ENCODE results near the gene TRPT1. TPM values are rescaled to one million over a fixed set of nuclear protein-coding genes. Genes with fewer than 3 reads are reported as not detected.

The TRPT1 gene
- total and polyA plus RNA-seq, 9 of the 15 experiments (the other 6 are each of a cell fraction or from before 2014, with no cell fraction given) = 4.6 to 41.7 (median 23.1) TPM

- no peak for TF ChIP-seq ZNF512 (tag; IDR thresholded peaks at IDR 0.05)
- peak; percentile 87 for TF ChIP-seq DEAF1 (CRISPR knock-in tag; IDR thresholded peaks at IDR 0.05)
- no peak for TF ChIP-seq ZNF140 (CRISPR knock-in tag; IDR thresholded peaks at IDR 0.05)
- TF ChIP-seq ZNF511 (CRISPR knock-in tag; IDR thresholded peaks at IDR 0.05) = no peak
- TF ChIP-seq ELK1 (CRISPR knock-in tag; IDR thresholded peaks at IDR 0.05) = no peak
- peak; percentile 82 for TF ChIP-seq SMAD1 (IDR thresholded peaks at IDR 0.05; ENCODE audit: low read depth, low read length, partially characterized antibody)
- TF ChIP-seq SRSF3 (IDR thresholded peaks at IDR 0.05; ENCODE audit: insufficient read depth, low read length) = no peak
- peak; percentile 22; the same call in 1 of the 2 replicates for TF ChIP-seq STAT5A (IDR thresholded peaks at IDR 0.05; ENCODE audit: borderline replicate concordance, low read length)
- TF ChIP-seq NFE2 (IDR thresholded peaks at IDR 0.05; ENCODE audit: low read depth) = no peak
- TF ChIP-seq ARID4B (CRISPR knock-in tag; IDR thresholded peaks at IDR 0.05) = no peak
- TF ChIP-seq ZNF445 (CRISPR knock-in tag; IDR thresholded peaks at IDR 0.05; ENCODE audit: low read depth) = no peak
- no peak for TF ChIP-seq DIDO1 (tag; IDR thresholded peaks at IDR 0.05; ENCODE audit: low read depth)
- no peak for TF ChIP-seq HNRNPK (IDR thresholded peaks at IDR 0.05; ENCODE audit: low read depth, low read length, poor library complexity, severe bottlenecking)
- TF ChIP-seq CHCHD3 (CRISPR knock-in tag; IDR thresholded peaks at IDR 0.05) = no peak
Observed at GRCh38 chr11:64204464-64204989, 21.5 kb downstream of the TRPT1 start (continued).
